A549 (cell line): ENCODE results near the gene LAMTOR2. TPM values are rescaled to one million over a fixed set of nuclear protein-coding genes. Genes with fewer than 3 reads are reported as not detected.

Source experiments
- ATAC-seq, 2 experiments: fragments of 200-7000 bp in 1 of 2; fragments of >200 bp in 1 of 2; cut with Nextera tagmentation in 1 of 2; cut with Tn5 transposase in 1 of 2; 3 replicates each; pipeline versions ENCODE4 v1.8.0 to v1.9.1; 2018 to 2020; ENCODE audit warnings: mild to moderate bottlenecking in 1 of 2, moderate library complexity in 1 of 2
- CTCF ChIA-PET: fragments of 300-600 bp; sonication (Branson Sonifier 250); formaldehyde crosslinking; extraction: SDS; loops from one replicate; lab custom pipeline; 2021; ENCODE audit warnings: antibody characterized with exemption, inconsistent platforms; lab: Yijun Ruan, JAX
- POLR2A ChIA-PET: fragments of 350-600 bp; formaldehyde crosslinking; extraction: SDS; loops from one replicate; lab custom pipeline; 2021; ENCODE audit warnings: antibody characterized with exemption, inconsistent platforms; lab: Yijun Ruan, JAX
- DNase-seq, 2 experiments: peaks; one replicate each; pipeline versions ENCODE4 v3.0.0 to v3.0.0-alpha.2; 2011 to 2016; ENCODE audit warnings: low read depth in 1 of 2, low spot score in 1 of 2
- FAIRE-seq: peaks from 2 replicates; lab custom pipeline; 2011; peaks lifted over from hg19 to GRCh38; lab: Jason Lieb, UNC
- H3K27ac ChIP-seq, 2 experiments: fragments of >200 bp; sonication (Bioruptor Twin); formaldehyde crosslinking; 3 replicates each; pipeline ENCODE4 v1.5.1; 2016 to 2017
- H3K4me1 ChIP-seq: fragments of >200 bp; sonication (Bioruptor Twin); formaldehyde crosslinking; 3 replicates; pipeline ENCODE4 v1.6.1; 2016
- H3K4me2 ChIP-seq: fragments of >200 bp; sonication (Bioruptor Twin); formaldehyde crosslinking; 3 replicates; pipeline ENCODE4 v1.6.1; 2016
- H3K4me3 ChIP-seq: fragments of >200 bp; sonication (Bioruptor Twin); formaldehyde crosslinking; 3 replicates; pipeline ENCODE4 v1.5.1; 2016
- H3K9me3 ChIP-seq: fragments of >200 bp; sonication (Bioruptor Twin); formaldehyde crosslinking; 3 replicates; pipeline ENCODE4 v1.6.1; 2016
- ATOH8 ChIP-seq: fragments of 250-450 bp; sonication (Bioruptor Pico); IDR thresholded peaks from 2 replicates; pipeline ENCODE4 v1.5.0; 2020; ENCODE audit warnings: low read depth, mild to moderate bottlenecking, moderate library complexity
- BHLHE40 ChIP-seq: IDR thresholded peaks from 2 replicates; pipeline ENCODE4 v1.6.1; 2012; ENCODE audit warnings: low read depth, low read length, inconsistent platforms
- CBX2 ChIP-seq: fragments of 200-600 bp; sonication (generic); IDR thresholded peaks from 2 replicates; pipeline ENCODE4 v1.6.1; 2016; ENCODE audit warnings: low read depth, mild to moderate bottlenecking, borderline replicate concordance
- CHD2 ChIP-seq: fragments of 150-350 bp; IDR thresholded peaks from 2 replicates; pipeline ENCODE4 v1.6.1; 2014; ENCODE audit warnings: low read length; ENCODE audit not compliant: partially characterized antibody
- CHD4 ChIP-seq: fragments of 200-600 bp; sonication (generic); IDR thresholded peaks from 2 replicates; pipeline ENCODE4 v1.6.1; 2016; ENCODE audit warnings: antibody characterized with exemption, mild to moderate bottlenecking, borderline replicate concordance
- E2F6 ChIP-seq: IDR thresholded peaks from 2 replicates; pipeline ENCODE4 v1.6.1; 2012; ENCODE audit warnings: low read depth, borderline replicate concordance
- EHF ChIP-seq: fragments of 250-450 bp; sonication (Bioruptor Pico); IDR thresholded peaks from 2 replicates; pipeline ENCODE4 v1.5.0; 2020; ENCODE audit warnings: mild to moderate bottlenecking
- EHMT2 ChIP-seq: fragments of 200-600 bp; sonication (generic); IDR thresholded peaks from 2 replicates; pipeline ENCODE4 v1.6.1; 2016; ENCODE audit warnings: antibody characterized with exemption, low read depth, mild to moderate bottlenecking, moderate library complexity
- ELK1 ChIP-seq: fragments of 150-350 bp; IDR thresholded peaks from 2 replicates; pipeline ENCODE4 v1.6.1; 2014; ENCODE audit warnings: low read depth, mild to moderate bottlenecking, low read length
- EP300 ChIP-seq, 2 experiments: fragments of >200 bp; sonication (Bioruptor Twin); formaldehyde crosslinking; IDR thresholded peaks; 2 replicates in 1 of 2; 3 replicates in 1 of 2; pipeline ENCODE4 v1.6.1; 2016 to 2017
- ESRRA ChIP-seq: fragments of 150-350 bp; IDR thresholded peaks from 2 replicates; pipeline ENCODE4 v1.6.1; 2014; ENCODE audit warnings: mild to moderate bottlenecking, low read length, borderline replicate concordance
- FOXS1 ChIP-seq: fragments of 250-450 bp; sonication (Bioruptor Pico); IDR thresholded peaks from 2 replicates; pipeline ENCODE4 v1.5.0; 2020; ENCODE audit warnings: mild to moderate bottlenecking, moderate library complexity
- GATA3 ChIP-seq: IDR thresholded peaks from 2 replicates; pipeline ENCODE4 v1.6.1; 2012; ENCODE audit warnings: borderline replicate concordance
- HEYL ChIP-seq: fragments of 250-450 bp; sonication (Bioruptor Pico); IDR thresholded peaks from 2 replicates; pipeline ENCODE4 v1.8.0; 2021; ENCODE audit warnings: mild to moderate bottlenecking, moderate library complexity
- HOXB13 ChIP-seq: fragments of 250-450 bp; sonication (Bioruptor Pico); IDR thresholded peaks from 2 replicates; pipeline ENCODE4 v1.5.0; 2020; ENCODE audit warnings: low read depth, mild to moderate bottlenecking, moderate library complexity
- HOXB5 ChIP-seq: fragments of 250-450 bp; sonication (Bioruptor Pico); IDR thresholded peaks from 2 replicates; pipeline ENCODE4 v1.5.0; 2020; ENCODE audit warnings: mild to moderate bottlenecking, moderate library complexity
- JUN ChIP-seq, 2 experiments: fragments of >200 bp; sonication (Bioruptor Twin); formaldehyde crosslinking; IDR thresholded peaks; 2 replicates in 1 of 2; 3 replicates in 1 of 2; pipeline ENCODE4 v1.6.1; 2016 to 2017
- KDM1A ChIP-seq: fragments of 200-600 bp; sonication (generic); IDR thresholded peaks from 2 replicates; pipeline ENCODE4 v1.6.1; 2016; ENCODE audit warnings: low read depth, mild to moderate bottlenecking
- MAFK ChIP-seq: fragments of 450-650 bp; IDR thresholded peaks from 2 replicates; pipeline ENCODE4 v1.6.1; 2014; ENCODE audit not compliant: partially characterized antibody
- MAX ChIP-seq: IDR thresholded peaks from 2 replicates; pipeline ENCODE4 v1.6.1; 2012
- MAZ ChIP-seq: fragments of 150-350 bp; IDR thresholded peaks from 2 replicates; pipeline ENCODE4 v1.6.1; 2014; ENCODE audit warnings: antibody characterized with exemption, low read depth, low read length, borderline replicate concordance
- NPAS2 ChIP-seq: fragments of 250-450 bp; sonication (Bioruptor Pico); IDR thresholded peaks from 2 replicates; pipeline ENCODE4 v1.8.0; 2022; ENCODE audit warnings: mild to moderate bottlenecking, moderate library complexity, borderline replicate concordance
- POLR2AphosphoS2 ChIP-seq: conservative IDR thresholded peaks from 2 replicates; pipeline ENCODE4 v1.6.1; 2012; ENCODE audit warnings: low read length, improper control_type of control experiment, inconsistent platforms
- RARB ChIP-seq: fragments of 250-450 bp; sonication (Bioruptor Pico); IDR thresholded peaks from 2 replicates; pipeline ENCODE4 v1.8.0; 2021; ENCODE audit warnings: mild to moderate bottlenecking, moderate library complexity
- RCOR1 ChIP-seq: fragments of 150-350 bp; IDR thresholded peaks from 2 replicates; pipeline ENCODE4 v1.6.1; 2014; ENCODE audit warnings: antibody characterized with exemption, low read length, low read depth
- REST ChIP-seq: fragments of 200-600 bp; sonication (generic); IDR thresholded peaks from 2 replicates; pipeline ENCODE4 v1.6.1; 2016; ENCODE audit warnings: antibody characterized with exemption, mild to moderate bottlenecking, moderate library complexity
- SREBF2 ChIP-seq: fragments of 450-650 bp; IDR thresholded peaks from 2 replicates; pipeline ENCODE4 v1.6.1; 2014; ENCODE audit warnings: mild to moderate bottlenecking, moderate library complexity
- ZC3H11A ChIP-seq: fragments of 450-650 bp; IDR thresholded peaks from 2 replicates; pipeline ENCODE4 v1.6.1; 2014; ENCODE audit warnings: antibody characterized with exemption, mild to moderate bottlenecking
- ZFP36 ChIP-seq: fragments of 450-650 bp; IDR thresholded peaks from 2 replicates; pipeline ENCODE4 v1.6.1; 2014; ENCODE audit warnings: borderline replicate concordance; ENCODE audit not compliant: partially characterized antibody
- WGBS: methylation state at CpG from one replicate; pipeline ENCODE4 v1.1.6; 2017; ENCODE audit errors: missing lambda C conversion rate; 5-methylcytosine and 5-hydroxymethylcytosine counted together
- polyA plus RNA-seq, 4 experiments: library from polyadenylated mRNA; depleted of rRNA in 3 of 4; stranded (reverse); fragments of >200 nt; fragmentation: RNase III in 1 of 4; extraction: RNeasy Plus Mini Kit Qiagen cat#74134 plus additional on column Dnase treatment in 1 of 4; gene quantifications; 2 replicates in 3 of 4; 3 replicates in 1 of 4; pipeline ENCODE4 v1.2.3, GENCODE V29; 2011 to 2017
- TF ChIP-seq, protein P1 (sequence below): fragments of >200 bp; sonication (Bioruptor Twin); formaldehyde crosslinking; IDR thresholded peaks from 3 replicates; pipeline ENCODE4 v1.6.1; 2016

Gene LAMTOR2
- polyA plus RNA-seq, 2 of the 4 experiments (the other 2 are of a cell fraction), result 63.0 to 171 TPM

DNA sequence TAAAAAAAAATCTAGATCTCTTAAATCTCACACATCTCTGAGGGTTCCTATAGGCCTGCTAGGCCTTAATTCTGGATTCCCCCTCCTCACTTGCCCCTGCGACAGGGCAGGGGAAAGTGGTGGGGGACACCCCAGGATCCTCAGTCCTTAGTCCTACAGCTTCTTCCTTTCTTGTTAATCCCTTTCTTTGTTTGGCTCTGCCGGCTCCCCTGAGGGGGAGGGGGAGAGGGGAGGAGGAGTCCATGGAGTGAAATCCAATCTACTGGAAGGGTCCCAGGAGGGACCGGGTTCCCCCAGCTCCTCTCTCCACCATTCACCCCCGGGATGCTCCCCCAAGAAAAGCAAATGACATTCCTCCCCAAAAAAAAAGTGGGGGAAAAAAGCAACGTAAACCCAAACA lies 19.2 kb downstream of the LAMTOR2 start:
- ChIA-PET POLR2A (no interaction called here), CTCF (interaction anchor here (0.7 to 3.1 kb wide), 7 partner anchors 9 to 67 kb away, joined by 3 to 11 read pairs (median 4); no protein-coding TSS in a partner anchor)
- ATAC-seq, result no peak
- Histone ChIP-seq H3K27ac (no peak overlapping the region), H3K4me3 (no peak overlapping the region), H3K4me2 (no peak overlapping the region)
- TF ChIP-seq ESRRA (no peak), NPAS2 (CRISPR knock-in tag) (no peak), CHD4 (no peak), HOXB5 (CRISPR knock-in tag) (no peak), ELK1 (no peak), EHF (CRISPR knock-in tag) (no peak), EHMT2 (no peak), KDM1A (no peak), CBX2 (no peak), BHLHE40 (no peak), MAZ (no peak), ZFP36 (no peak), MAX (no peak), HOXB13 (CRISPR knock-in tag) (no peak), JUN (IDR thresholded peaks at IDR 0.05) (no peak), HEYL (CRISPR knock-in tag) (no peak), RCOR1 (no peak), E2F6 (no peak)
- TF ChIP-seq, all 56 proteins: peak for 0
- H3K4me1 ChIP-seq, result no peaks in the 10 kb centered on the region; the same call in 2 of the 3 replicates
- DNase-seq (no peak), FAIRE-seq (no peak)
- WGBS, result 61% methylated on average over 5 of the region's 5 CpGs
- no peaks in the 10 kb centered on the region for H3K9me3 ChIP-seq

DNA sequence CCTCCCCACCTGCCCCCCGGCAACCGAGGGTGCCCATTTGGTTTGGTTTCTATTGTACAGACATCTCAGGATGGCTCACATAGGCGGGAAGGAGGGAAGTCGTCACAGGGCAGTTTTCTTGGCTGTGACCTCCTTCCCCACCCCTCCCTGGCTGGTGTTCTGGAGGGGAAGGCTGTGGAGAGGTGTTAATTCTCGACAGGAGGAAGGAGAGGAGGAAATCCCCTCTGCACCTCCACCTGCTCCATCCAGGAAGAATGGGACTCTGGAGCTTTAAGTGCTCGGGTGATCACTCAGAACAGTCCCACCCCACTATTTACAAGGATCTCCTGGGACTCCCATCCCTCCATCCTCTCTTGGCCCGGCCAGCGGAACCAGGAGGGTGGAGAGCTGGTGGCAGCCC lies 20.1 kb downstream of the LAMTOR2 start:
- ChIA-PET CTCF (interaction anchor here (1.0 to 2.9 kb wide), 7 partner anchors 9 to 137 kb away, joined by 3 to 29 read pairs (median 5); partner anchors contain the start of gene UBQLN4), POLR2A (interaction anchor here (0.9 kb wide), 1 partner anchor 138 kb away, joined by 3 read pairs; the partner anchor contains the start of gene PMF1)
- H3K9me3 ChIP-seq, result no peaks in the 10 kb centered on the region
- no peak overlapping the region for H3K27ac ChIP-seq
- DNase-seq, result no peak
- FAIRE-seq, result no peak
- H3K4me2 ChIP-seq, result no peak overlapping the region
- no peaks in the 10 kb centered on the region; the same call in 2 of the 3 replicates for H3K4me1 ChIP-seq
- H3K4me3 ChIP-seq, result no peak overlapping the region
- ATAC-seq, result no peak
- WGBS, result 60% methylated on average over 8 of the region's 8 CpGs
- TF ChIP-seq EHF (CRISPR knock-in tag), result no peak
- TF ChIP-seq FOXS1 (CRISPR knock-in tag), result no peak
- no peak for TF ChIP-seq SREBF2
- no peak for TF ChIP-seq POLR2AphosphoS2
- TF ChIP-seq HOXB13 (CRISPR knock-in tag), result no peak
- no peak for TF ChIP-seq MAFK
- TF ChIP-seq, protein P1, sequence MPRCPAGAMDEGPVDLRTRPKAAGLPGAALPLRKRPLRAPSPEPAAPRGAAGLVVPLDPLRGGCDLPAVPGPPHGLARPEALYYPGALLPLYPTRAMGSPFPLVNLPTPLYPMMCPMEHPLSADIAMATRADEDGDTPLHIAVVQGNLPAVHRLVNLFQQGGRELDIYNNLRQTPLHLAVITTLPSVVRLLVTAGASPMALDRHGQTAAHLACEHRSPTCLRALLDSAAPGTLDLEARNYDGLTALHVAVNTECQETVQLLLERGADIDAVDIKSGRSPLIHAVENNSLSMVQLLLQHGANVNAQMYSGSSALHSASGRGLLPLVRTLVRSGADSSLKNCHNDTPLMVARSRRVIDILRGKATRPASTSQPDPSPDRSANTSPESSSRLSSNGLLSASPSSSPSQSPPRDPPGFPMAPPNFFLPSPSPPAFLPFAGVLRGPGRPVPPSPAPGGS, result no peak
- TF ChIP-seq GATA3, result no peak
- TF ChIP-seq ATOH8 (CRISPR knock-in tag), result no peak
- no peak for TF ChIP-seq RARB (CRISPR knock-in tag)
- TF ChIP-seq MAZ, result no peak
- no peak for TF ChIP-seq RCOR1
- no peak for TF ChIP-seq REST
- TF ChIP-seq ZC3H11A, result no peak
- no peak for TF ChIP-seq EHMT2
- TF ChIP-seq KDM1A, result no peak
- no peak for TF ChIP-seq CHD2
- no peak for TF ChIP-seq EP300 (IDR thresholded peaks at IDR 0.05)
